Activated T-helper 1 cell treated with anti-CD3 and anti-CD28 coated beads, Interleukin-2, amount 50 U/mL, for 16 hours (primary cell): ENCODE results near the gene CT45A2.
"Not testable (repeated sequence)": the region's sequence is repeated elsewhere in the genome, so short reads cannot be mapped to it uniquely, and the experiment has no call there.

ENCODE experiments used
- DNase-seq, 2 donors: peaks; one replicate each; pipeline ENCODE4 v3.0.0-alpha.2; 2020; ENCODE audit warnings: low read depth in 1 of 2, low spot score in 1 of 2

CT45A2 gene

DNA sequence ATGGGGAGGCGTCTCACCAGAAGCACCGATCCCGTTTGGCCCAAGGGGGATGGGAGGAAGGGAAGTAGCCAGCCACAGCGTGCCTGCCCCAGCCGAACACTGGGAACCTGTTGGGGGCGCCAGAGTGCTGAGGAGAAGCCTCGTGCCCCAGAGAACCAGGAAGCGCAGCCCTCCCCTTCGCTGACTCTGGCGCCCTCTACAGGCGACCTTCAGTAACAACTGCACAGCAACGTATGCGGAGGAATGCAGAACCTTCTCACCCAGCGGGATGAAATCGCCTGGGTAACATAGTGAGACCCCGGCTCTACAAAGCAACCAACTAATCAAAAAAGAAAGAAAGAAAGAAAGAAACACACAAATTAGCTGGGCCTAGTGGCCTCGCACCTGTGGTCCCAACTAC, at the start of gene CT45A2:
Gene CT45A2, minus strand, starts transcription at position 101 of the 400 bp plus-strand sequence. CDS start 3,747 bp downstream, outside the sequence.
- DNase-seq: not testable (repeated sequence)

DNA sequence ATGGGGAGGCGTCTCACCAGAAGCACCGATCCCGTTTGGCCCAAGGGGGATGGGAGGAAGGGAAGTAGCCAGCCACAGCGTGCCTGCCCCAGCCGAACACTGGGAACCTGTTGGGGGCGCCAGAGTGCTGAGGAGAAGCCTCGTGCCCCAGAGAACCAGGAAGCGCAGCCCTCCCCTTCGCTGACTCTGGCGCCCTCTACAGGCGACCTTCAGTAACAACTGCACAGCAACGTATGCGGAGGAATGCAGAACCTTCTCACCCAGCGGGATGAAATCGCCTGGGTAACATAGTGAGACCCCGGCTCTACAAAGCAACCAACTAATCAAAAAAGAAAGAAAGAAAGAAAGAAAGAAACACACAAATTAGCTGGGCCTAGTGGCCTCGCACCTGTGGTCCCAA, 34.6 kb upstream of the CT45A2 start, which contains the start of gene CT45A8:
Gene CT45A8, minus strand, starts transcription at position 101 of the 400 bp plus-strand sequence. CDS start 3,755 bp downstream, outside the sequence.
- not testable (repeated sequence) for DNase-seq

DNA sequence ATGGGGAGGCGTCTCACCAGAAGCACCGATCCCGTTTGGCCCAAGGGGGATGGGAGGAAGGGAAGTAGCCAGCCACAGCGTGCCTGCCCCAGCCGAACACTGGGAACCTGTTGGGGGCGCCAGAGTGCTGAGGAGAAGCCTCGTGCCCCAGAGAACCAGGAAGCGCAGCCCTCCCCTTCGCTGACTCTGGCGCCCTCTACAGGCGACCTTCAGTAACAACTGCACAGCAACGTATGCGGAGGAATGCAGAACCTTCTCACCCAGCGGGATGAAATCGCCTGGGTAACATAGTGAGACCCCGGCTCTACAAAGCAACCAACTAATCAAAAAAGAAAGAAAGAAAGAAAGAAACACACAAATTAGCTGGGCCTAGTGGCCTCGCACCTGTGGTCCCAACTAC, 17.4 kb upstream of the CT45A2 start, which contains the start of gene CT45A7:
Gene CT45A7, minus strand, starts transcription at position 101 of the 400 bp plus-strand sequence. CDS start 3,747 bp downstream, outside the sequence.
- DNase-seq: not testable (repeated sequence)

- DNase-seq: not testable (repeated sequence)
These were observed 17.1 kb downstream of the CT45A2 start, which contains the start of gene CT45A6 for GRCh38 chrX:135802687-135803086. Gene CT45A6, minus strand, starts transcription at chrX:135802787. Its CDS starts 3,794 bp downstream, at chrX:135798993.

DNA sequence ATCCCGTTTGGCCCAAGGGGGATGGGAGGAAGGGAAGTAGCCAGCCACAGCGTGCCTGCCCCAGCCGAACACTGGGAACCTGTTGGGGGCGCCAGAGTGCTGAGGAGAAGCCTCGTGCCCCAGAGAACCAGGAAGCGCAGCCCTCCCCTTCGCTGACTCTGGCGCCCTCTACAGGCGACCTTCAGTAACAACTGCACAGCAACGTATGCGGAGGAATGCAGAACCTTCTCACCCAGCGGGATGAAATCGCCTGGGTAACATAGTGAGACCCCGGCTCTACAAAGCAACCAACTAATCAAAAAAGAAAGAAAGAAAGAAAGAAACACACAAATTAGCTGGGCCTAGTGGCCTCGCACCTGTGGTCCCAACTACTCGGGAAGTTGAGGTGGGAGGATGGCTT, 34.4 kb downstream of the CT45A2 start, which contains the start of gene CT45A5:
Gene CT45A5, minus strand, starts transcription at position 101 of the 400 bp plus-strand sequence. CDS start 3,774 bp downstream, outside the sequence.
- not testable (repeated sequence) for DNase-seq

- DNase-seq: not testable (repeated sequence)
These were observed 51.7 kb downstream of the CT45A2 start, which contains the start of gene CT45A3 for GRCh38 chrX:135768091-135768490. Gene CT45A3, minus strand, starts transcription at chrX:135768191. Its CDS starts 3,747 bp downstream, at chrX:135764444.
